RWPE2 (cell line): ENCODE results near the gene MDK.

ENCODE experiments used
- ATAC-seq: fragments of 200-7000 bp; cut with Tn5 transposase; 3 replicates; pipeline ENCODE4 v1.9.1; 2021; ENCODE audit warnings: low read depth
- DNase-seq: peaks from one replicate; pipeline ENCODE4 v3.0.0-alpha.2; 2020; ENCODE audit warnings: low spot score
- H3K27ac ChIP-seq: fragments of 450-650 bp; 2 replicates; pipeline ENCODE4 v1.5.1; 2017; ENCODE audit warnings: mild to moderate bottlenecking; ENCODE audit not compliant: poor library complexity, severe bottlenecking
- H3K27me3 ChIP-seq: fragments of 250-450 bp; sonication (Bioruptor Pico); 2 replicates; pipeline ENCODE4 v1.5.1; 2021; ENCODE audit warnings: mild to moderate bottlenecking, moderate library complexity; ENCODE audit not compliant: insufficient read depth, poor library complexity, severe bottlenecking
- H3K36me3 ChIP-seq: fragments of 250-450 bp; sonication (Bioruptor Pico); 2 replicates; pipeline ENCODE4 v1.5.1; 2020; ENCODE audit warnings: low read depth, mild to moderate bottlenecking, moderate library complexity
- H3K4me1 ChIP-seq: fragments of 250-450 bp; sonication (Bioruptor Pico); 2 replicates; pipeline ENCODE4 v1.5.1; 2021; ENCODE audit warnings: mild to moderate bottlenecking, moderate library complexity; ENCODE audit not compliant: insufficient read depth, poor library complexity, severe bottlenecking
- H3K4me3 ChIP-seq: fragments of 250-450 bp; sonication (Bioruptor Pico); 2 replicates; pipeline ENCODE4 v1.5.1; 2021; ENCODE audit warnings: mild to moderate bottlenecking, moderate library complexity; ENCODE audit not compliant: severe bottlenecking
- H3K9me3 ChIP-seq: fragments of 250-450 bp; sonication (Bioruptor Pico); 2 replicates; pipeline ENCODE4 v1.5.1; 2021; ENCODE audit warnings: mild to moderate bottlenecking, moderate library complexity; ENCODE audit not compliant: severe bottlenecking
- TF ChIP-seq, protein P1 (sequence below): fragments of 450-650 bp; IDR thresholded peaks from one replicate; pipeline ENCODE4 v1.5.1; 2017; ENCODE audit warnings: mild to moderate bottlenecking, moderate library complexity; ENCODE audit not compliant: poor library complexity, severe bottlenecking

Gene MDK

DNA sequence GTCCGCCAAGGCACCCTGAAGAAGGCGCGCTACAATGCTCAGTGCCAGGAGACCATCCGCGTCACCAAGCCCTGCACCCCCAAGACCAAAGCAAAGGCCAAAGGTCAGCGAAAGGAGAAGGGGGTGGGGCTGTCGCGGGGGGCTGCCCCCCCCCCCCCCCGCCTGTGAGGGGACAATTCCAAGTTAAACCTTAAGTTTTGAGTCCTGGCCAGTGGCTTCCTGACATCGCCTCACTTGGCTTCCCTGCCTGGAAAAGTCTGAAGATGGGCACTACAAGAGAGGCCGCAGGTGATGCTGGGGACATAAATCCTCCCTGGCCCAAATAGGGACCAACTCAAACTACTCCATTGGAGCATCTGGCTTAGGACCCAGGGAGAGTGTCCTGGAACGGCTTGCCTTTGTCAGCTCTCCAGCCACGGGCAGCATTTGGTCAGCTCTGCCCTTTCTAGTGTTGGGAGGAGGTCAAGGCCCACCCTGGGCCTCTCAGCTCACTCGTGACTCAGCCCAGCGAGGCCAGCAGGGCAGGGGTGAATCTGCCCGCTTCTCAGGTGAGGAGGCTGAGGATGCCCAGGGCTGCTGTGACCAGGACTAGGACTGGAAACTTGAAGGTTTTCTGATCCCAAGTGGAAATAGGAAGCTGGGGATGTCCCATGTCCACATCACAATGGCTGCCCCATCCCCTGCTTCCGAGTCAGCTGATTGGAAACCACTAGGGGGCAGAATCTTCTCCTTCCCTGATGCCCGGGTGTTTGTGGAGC is 1.4 kb downstream of the MDK start:
- ATAC-seq (no peak), DNase-seq (no peak)
- Histone ChIP-seq H3K27me3 (no peaks in the 10 kb centered on the region), H3K27ac (no peak overlapping the region), H3K4me1 (no peaks in the 10 kb centered on the region), H3K36me3 (0 out of 2 replicates have a peak, but pooled peaks cover 7% of the 10 kb centered on the region), H3K4me3 (peak overlapping the region; percentile 55), H3K9me3 (no peaks in the 10 kb centered on the region)
- TF ChIP-seq, protein P1, sequence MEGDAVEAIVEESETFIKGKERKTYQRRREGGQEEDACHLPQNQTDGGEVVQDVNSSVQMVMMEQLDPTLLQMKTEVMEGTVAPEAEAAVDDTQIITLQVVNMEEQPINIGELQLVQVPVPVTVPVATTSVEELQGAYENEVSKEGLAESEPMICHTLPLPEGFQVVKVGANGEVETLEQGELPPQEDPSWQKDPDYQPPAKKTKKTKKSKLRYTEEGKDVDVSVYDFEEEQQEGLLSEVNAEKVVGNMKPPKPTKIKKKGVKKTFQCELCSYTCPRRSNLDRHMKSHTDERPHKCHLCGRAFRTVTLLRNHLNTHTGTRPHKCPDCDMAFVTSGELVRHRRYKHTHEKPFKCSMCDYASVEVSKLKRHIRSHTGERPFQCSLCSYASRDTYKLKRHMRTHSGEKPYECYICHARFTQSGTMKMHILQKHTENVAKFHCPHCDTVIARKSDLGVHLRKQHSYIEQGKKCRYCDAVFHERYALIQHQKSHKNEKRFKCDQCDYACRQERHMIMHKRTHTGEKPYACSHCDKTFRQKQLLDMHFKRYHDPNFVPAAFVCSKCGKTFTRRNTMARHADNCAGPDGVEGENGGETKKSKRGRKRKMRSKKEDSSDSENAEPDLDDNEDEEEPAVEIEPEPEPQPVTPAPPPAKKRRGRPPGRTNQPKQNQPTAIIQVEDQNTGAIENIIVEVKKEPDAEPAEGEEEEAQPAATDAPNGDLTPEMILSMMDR: peak; percentile 57

DNA sequence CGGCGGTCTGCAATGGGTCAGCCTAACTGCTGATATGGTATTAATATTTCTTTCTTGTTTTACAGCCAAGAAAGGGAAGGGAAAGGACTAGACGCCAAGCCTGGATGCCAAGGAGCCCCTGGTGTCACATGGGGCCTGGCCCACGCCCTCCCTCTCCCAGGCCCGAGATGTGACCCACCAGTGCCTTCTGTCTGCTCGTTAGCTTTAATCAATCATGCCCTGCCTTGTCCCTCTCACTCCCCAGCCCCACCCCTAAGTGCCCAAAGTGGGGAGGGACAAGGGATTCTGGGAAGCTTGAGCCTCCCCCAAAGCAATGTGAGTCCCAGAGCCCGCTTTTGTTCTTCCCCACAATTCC is 1.9 kb downstream of the MDK start:
- H3K36me3 ChIP-seq: 0 out of 2 replicates have a peak, but pooled peaks cover 7% of the 10 kb centered on the region
- H3K27ac ChIP-seq: no peak overlapping the region
- H3K4me1 ChIP-seq: no peaks in the 10 kb centered on the region
- DNase-seq (no peak), ATAC-seq (no peak)
- H3K9me3 ChIP-seq: no peaks in the 10 kb centered on the region
- H3K4me3 ChIP-seq: no peak overlapping the region
- TF ChIP-seq, protein P1: peak; percentile 32
- H3K27me3 ChIP-seq: peaks cover 2% of the 10 kb centered on the region

DNA sequence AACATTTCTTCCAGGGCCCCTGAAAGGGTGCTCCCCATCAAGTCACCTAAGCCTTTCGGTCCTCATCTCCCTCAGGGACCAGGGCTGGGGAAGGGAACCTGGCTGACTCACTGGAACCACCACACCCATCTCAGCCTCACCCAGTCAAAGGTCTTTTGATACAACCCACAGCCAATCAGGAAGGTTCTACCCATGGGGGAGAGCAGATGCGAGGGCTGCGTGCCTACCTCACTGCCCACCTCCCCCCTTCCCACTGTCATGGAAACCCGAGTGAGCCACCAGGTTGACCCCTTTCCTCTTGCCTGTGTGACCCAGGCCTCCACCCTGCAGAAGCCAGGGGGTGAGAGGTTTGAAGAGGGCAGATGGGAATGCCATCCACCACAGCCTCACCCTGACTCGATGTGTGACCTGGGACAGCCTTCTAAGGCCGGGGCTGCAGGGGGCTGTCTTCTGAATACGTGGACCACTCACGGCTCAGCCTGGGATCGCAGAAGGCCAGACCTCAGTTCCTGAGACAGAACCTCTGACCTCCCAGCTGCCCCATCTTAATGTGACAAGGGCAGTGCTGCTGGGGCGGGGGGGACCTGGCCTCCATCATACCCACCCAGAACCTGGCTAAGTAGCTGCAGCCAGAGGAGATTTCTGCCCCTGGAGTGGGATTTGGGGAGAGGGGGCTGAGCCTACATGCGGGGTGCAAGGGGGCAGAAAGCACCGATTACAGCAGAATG is 2.7 kb downstream of the MDK start:
- Histone ChIP-seq H3K4me3 (no peak overlapping the region), H3K36me3 (0 out of 2 replicates have a peak, but pooled peaks cover 7% of the 10 kb centered on the region), H3K27me3 (peaks cover 9% of the 10 kb centered on the region), H3K9me3 (no peaks in the 10 kb centered on the region), H3K4me1 (no peaks in the 10 kb centered on the region), H3K27ac (no peak overlapping the region)
- DNase-seq (peak; percentile 51), ATAC-seq (no peak; the same call in 2 of the 3 replicates)
- TF ChIP-seq, protein P1: no peak

DNA sequence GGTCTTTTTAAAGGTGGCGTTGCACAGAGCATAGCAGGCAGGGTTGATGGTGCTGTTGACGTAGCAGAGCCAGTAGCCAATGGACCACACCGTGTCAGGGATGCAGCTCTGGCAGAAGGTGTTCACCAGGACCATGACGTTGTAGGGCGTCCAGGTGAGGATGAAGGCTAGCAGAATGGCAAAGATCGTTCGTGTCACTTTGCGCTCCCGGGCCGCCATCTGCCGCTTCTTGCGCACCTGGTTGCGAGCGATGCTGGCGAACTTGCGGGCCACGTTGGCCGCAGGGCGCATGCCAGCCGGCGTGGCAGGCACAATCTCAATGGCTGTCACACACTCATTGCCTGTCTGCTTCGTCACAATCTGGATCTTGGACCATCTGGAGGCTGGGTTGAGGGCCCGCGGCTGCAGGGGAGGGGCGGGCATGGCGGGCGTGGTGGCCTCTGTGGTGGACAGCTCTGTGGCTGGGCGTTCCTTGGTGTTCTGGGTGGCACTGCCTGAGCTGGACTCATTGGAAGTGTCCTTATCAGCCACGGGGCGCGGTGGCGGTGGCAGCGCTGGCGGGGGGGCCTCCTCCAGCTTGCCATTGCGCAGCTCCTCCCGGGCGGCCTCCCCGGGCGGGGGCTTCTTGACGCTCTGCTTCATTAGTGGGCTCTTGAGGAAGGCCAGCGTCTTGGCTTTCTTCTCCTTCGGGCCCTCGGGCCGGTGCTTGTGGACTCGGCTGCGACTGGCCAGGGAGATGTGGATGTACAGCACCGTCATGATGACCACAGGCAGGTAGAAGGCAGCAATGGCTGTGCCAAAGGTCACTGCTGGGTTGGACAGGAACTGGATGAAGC is 3.9 kb downstream of the MDK start:
- Histone ChIP-seq H3K27me3 (peaks cover 22% of the 10 kb centered on the region), H3K4me1 (no peaks in the 10 kb centered on the region), H3K36me3 (0 out of 2 replicates have a peak, but pooled peaks cover 7% of the 10 kb centered on the region), H3K4me3 (no peak overlapping the region), H3K27ac (no peak overlapping the region), H3K9me3 (no peaks in the 10 kb centered on the region)
- TF ChIP-seq, protein P1: no peak
- DNase-seq (peak; percentile 60), ATAC-seq (no peak)
